Measurements from ENCODE around the gene TCF12.

- TF ChIP-seq EZH2 (IDR thresholded peaks at IDR 0.05; ENCODE audit: low read depth, low read length, severe bottlenecking) (no peak), CTCF (IDR thresholded peaks at IDR 0.05; ENCODE audit: control extremely low read depth in 1 of 3, insufficient read depth in 1 of 3, low read depth in 1 of 3, low read length in 3 of 3) (no peak), JUND (IDR thresholded peaks at IDR 0.05; ENCODE audit: low read length) (no peak), CEBPB (IDR thresholded peaks at IDR 0.05; ENCODE audit: low read depth, low read length) (no peak), CBX8 (IDR thresholded peaks at IDR 0.05; ENCODE audit: borderline replicate concordance, low read depth, low read length) (no peak), RAD21 (IDR thresholded peaks at IDR 0.05 in 1 of 2, conservative IDR thresholded peaks at IDR 0.05 in 1 of 2; ENCODE audit: low read depth in 2 of 2, low read length in 2 of 2) (no peak), SIN3A (conservative IDR thresholded peaks at IDR 0.05 in 1 of 2, IDR thresholded peaks at IDR 0.05 in 1 of 2; ENCODE audit: low read depth in 1 of 2, low read length in 2 of 2) (no peak), POLR2AphosphoS5 (IDR thresholded peaks at IDR 0.05; ENCODE audit: low read depth, low read length) (no peak), POLR2A (IDR thresholded peaks at IDR 0.05; ENCODE audit: control extremely low read depth in 1 of 2, low read depth in 2 of 2, low read length in 2 of 2) (no peak), ZNF274 (IDR thresholded peaks at IDR 0.05; ENCODE audit: borderline replicate concordance, extremely low read depth, low read length) (no peak), MAX (IDR thresholded peaks at IDR 0.05) (no peak), NRF1 (IDR thresholded peaks at IDR 0.05; ENCODE audit: low read depth, low read length) (no peak), KDM5A (IDR thresholded peaks at IDR 0.05; ENCODE audit: low read length) (no peak), RBBP5 (IDR thresholded peaks at IDR 0.05; ENCODE audit: borderline replicate concordance, low read depth, low read length) (no peak)
These were observed 229.8 kb downstream of the TCF12 start for GRCh38 chr15:57148262-57148661.
